ENCODE measurements around the gene PPBP.

DNA sequence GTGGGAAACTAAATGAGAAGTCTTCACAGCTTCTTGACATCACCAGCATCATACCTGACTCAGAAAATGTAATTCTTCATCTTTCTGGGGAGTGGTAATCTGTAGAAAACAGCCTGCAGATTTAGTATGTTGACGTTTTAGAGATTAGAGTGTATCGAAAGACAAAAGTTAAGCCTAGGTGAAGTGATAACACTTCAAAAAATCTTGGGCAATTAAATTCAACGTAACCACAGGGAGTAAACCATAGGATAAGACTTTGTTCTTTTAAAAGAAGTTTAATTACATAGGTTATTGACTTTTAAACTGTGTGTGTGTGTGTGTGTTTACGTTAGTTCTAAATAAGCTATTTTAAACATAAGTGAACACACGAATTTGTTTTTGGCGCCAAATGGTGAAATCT is 12.3 kb upstream of the PPBP start:
- TF ChIP-seq, protein P1, sequence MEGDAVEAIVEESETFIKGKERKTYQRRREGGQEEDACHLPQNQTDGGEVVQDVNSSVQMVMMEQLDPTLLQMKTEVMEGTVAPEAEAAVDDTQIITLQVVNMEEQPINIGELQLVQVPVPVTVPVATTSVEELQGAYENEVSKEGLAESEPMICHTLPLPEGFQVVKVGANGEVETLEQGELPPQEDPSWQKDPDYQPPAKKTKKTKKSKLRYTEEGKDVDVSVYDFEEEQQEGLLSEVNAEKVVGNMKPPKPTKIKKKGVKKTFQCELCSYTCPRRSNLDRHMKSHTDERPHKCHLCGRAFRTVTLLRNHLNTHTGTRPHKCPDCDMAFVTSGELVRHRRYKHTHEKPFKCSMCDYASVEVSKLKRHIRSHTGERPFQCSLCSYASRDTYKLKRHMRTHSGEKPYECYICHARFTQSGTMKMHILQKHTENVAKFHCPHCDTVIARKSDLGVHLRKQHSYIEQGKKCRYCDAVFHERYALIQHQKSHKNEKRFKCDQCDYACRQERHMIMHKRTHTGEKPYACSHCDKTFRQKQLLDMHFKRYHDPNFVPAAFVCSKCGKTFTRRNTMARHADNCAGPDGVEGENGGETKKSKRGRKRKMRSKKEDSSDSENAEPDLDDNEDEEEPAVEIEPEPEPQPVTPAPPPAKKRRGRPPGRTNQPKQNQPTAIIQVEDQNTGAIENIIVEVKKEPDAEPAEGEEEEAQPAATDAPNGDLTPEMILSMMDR (IDR thresholded peaks at IDR 0.05; ENCODE audit: low read depth, low read length, poor library complexity, severe bottlenecking): no peak
- TF ChIP-seq EZH2phosphoT487 (IDR thresholded peaks at IDR 0.05; ENCODE audit: borderline replicate concordance, low read length): no peak

Data from DOHH2 (cell line).